T-helper 1 cell treated with Interleukin-12 subunit alpha and Interleukin-12 subunit beta and Interleukin-4 antibody, amounts not matched to agents 30 ng/mL and 1 ng/mL, for 36 hours (primary cell): ENCODE measurements around the gene ABCA2. TPM values are rescaled to one million over a fixed set of nuclear protein-coding genes. Genes with fewer than 3 reads are reported as not detected.
"Not testable (repeated sequence)": the region's sequence is repeated elsewhere in the genome, so short reads cannot be mapped to it uniquely, and the experiment has no call there.

Experiments
- intact Hi-C: fragments of 100-400 bp; cut with micrococcal nuclease; formaldehyde crosslinking; loops from one replicate; pipeline ENCODE4 v1.15.1; 2024
- total RNA-seq: library from RNA; stranded (reverse); gene quantifications from 2 replicates; pipeline ENCODE4 v1.2.3, GENCODE V29; 2022

The ABCA2 gene
- total RNA-seq, 1 donor from 2014 or later, result 30.0 TPM

GRCh38 chr9:137017791-137018497 lies 10.1 kb downstream of the ABCA2 start:
- intact Hi-C loops, result no loop called here

DNA sequence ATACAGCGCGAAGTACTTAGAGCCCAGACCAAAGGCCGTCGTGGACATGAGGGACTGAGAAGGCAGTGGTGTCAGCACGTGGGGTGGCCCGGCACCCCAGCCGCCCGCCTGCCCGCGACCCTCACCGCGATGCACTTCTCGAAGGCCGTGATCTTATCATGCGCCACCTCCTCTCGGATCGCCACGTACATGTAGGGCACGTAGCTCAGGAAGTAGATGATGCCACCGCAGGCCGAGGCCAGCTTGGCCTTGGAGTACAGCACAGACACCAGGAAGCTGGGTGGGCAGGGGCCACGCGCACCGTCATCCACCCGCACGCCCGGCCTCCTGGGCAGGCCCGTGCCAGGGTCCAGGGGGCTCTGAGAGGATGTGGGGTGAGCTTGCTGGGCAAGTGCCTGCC lies 11.0 kb downstream of the ABCA2 start:
- intact Hi-C loops, result no loop called here

DNA sequence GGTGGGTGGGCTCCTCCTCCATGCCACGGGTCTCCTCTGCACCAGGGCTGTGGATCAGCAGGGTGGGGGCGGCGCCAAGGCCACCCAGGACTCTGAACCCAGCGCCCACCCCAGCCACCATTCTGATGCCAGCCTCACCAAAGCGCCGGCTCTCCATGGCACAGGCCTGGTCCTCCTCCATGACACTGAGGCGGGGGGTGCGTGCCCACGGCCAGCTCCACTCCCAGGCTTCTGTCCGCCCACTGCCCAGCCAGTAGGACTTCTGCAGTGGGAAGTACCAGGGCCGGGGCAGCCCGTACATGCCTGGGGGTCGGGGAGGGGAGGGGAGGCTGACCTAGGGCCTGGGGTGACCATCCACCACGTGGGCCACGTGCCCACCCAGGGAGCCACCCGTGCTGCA lies 11.6 kb downstream of the ABCA2 start:
- intact Hi-C loops, result no loop called here

DNA sequence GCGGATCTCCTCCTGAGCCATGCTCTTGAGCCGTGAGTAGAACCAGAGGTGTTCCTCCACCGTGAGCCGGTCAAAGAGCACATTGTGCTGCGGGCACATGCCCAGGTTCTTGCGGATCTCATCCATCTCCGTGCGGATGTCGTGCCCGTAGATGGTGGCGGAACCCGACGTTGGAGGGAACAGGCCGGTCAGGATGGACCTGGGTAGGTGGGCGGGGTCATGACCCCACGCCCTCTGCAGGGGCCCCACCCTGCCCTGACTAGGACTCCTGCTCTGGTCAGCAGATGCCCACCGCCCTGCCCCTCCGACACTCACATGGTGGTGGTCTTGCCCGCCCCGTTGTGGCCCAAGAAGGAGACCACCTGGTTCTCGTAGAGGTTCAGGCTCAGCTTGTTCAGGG lies 12.1 kb downstream of the ABCA2 start:
- intact Hi-C loops, result no loop called here

DNA sequence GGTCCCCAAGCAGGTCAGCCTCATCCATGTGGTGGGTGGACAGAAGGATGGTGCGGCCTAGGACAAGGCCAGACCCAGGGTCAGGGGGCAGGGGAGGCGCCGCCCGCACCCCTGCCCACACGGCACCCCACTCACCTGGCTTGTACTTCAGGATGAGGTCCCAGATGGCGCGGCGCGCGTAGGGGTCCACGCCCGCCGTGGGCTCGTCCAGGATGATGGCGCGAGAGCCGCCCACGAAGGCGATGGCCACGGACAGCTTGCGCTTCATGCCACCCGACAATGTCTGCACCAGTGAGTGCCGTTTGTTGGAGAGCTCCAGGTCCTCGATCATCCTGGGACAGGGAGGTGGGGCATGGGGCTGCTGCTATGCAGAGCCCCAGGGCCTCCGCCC lies 12.5 kb downstream of the ABCA2 start:
- intact Hi-C loops, result no loop called here

GRCh38 chr9:137014776-137015539 lies 13.1 kb downstream of the ABCA2 start:
- intact Hi-C loops, result no loop called here

GRCh38 chr9:137014166-137014565 lies 13.9 kb downstream of the ABCA2 start:
- intact Hi-C loops, result no loop called here

DNA sequence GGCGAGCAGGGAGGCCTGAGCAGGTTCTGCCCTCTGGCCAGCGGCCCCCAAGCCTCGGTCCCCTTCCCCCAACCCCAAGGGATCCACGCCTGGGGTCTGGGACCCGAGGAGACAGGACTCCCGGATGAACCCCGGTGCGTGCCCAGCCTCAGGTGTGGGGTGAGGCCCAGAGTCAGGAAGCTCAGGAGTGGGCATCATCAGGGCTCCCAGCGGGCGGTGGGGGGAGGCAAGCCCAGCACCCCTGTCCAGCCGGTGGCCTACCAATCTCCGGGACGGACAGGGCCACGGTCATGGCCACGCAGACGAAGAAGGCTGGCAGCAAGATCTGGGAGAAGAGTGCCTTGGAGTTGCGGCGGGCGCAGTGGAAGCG lies 14.5 kb downstream of the ABCA2 start:
- intact Hi-C loops, result no loop called here

GRCh38 chr9:137012694-137013570 lies 15.1 kb downstream of the ABCA2 start:
- intact Hi-C loops, result no loop called here

GRCh38 chr9:137011907-137012675 lies 15.9 kb downstream of the ABCA2 start:
- intact Hi-C loops, result no loop called here

GRCh38 chr9:137011156-137011555 lies 16.9 kb downstream of the ABCA2 start:
- intact Hi-C loops, result no loop called here

GRCh38 chr9:137009938-137010732 lies 17.9 kb downstream of the ABCA2 start:
- intact Hi-C loops, result no loop called here

- intact Hi-C loops, result no loop called here
These were observed 18.8 kb downstream of the ABCA2 start for GRCh38 chr9:137009217-137009616.

DNA sequence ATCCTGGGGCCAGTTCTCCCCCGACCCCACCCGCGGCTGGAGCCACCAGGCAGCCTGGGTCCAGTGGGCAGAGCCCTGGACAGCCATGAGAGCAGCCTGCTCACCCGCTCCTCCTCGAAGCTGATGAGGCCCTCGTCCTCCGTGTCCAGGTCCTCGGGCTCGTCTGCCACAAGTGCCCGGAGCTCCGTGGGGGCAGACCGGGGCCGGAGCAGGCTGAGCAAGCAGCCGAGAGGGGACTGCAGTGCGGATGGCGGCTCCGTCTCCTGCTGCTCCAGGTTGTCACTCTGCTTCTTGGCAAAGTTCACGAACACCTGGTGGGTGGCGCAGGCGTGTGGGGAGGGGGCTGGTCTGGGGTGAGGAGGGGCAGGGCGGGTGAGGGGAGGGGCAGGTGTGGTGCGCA lies 19.7 kb downstream of the ABCA2 start:
- intact Hi-C loops, result no loop called here

- intact Hi-C loops, result no loop called here
These were observed 20.2 kb downstream of the ABCA2 start for GRCh38 chr9:137007816-137008270.

DNA sequence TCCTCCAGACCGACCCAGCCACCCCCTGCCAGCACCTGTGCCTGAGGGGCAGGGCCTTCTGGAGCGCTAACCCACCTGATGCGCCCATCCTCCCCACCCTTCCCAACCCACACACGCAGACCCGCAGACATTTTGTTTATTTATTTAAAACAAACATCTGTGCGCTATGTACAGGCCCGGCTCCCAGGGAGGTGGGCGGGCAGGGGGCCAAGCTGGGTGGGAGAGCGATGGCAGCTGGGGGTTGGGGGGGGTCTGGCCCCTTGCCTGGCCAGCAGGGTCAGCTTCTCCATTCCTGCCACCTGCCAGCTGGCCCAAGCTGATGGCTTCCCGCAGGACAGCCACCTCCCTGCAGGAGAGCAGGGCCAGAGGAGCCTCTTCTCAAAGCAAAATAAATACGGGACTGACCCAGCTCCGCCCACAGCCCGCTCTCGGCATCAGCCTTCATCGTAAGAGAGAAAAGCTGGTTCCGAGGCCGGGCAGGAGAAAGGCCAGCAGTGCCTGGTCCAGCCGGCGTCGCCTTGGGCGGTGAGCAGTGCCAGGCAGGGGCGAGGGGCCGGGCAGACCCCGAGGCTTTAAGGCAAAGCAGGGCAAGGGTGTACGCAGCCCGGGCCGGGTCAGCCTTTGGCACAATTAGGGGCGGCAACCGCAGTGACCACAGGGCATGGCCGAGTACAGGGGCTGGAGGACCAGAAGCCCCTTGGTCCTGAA lies 20.8 kb downstream of the ABCA2 start:
- intact Hi-C loops, result no loop called here

DNA sequence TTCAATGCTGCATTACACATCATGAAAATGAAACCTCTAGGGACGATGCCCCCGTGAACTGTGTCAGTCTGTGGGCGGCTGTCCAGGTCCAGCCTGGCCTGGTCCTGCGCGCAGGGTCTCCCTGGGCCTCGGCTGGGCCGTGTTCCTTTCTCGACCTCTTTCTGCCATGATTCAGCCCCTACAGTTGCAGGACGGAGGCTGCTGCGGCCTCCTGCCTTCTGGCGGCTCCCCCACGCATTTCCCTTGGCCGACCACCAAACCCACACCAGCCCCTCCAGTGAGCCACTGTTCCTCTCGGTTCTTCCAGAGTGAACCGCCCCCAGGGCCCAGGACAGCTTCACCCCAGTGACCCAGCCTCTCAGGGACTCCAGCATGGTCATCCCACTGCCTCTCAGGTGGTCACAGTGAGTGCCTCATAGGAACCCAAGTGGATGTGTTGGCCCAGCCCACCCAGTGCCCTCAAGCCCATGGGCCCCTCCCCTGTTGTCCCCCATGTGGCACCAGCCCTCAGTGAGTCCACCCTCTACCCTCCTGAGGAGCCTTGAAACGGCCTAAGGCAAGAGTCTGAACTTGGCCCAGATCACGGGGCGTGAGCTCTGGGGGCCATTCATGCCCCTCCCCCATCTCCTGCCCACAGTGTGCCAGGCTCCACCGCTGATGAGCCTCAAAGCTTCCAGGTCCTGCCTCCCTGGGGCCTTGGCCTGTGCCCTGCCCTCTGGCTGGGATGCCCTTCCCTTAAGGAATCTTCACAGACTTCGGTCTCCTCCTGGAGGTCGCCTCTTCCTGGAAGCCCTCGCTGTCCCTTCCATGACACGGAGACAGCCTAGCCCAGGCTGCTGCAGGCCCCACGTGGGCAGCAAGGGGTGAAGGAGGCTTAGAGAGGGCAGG lies 21.7 kb downstream of the ABCA2 start:
- intact Hi-C loops, result no loop called here

DNA sequence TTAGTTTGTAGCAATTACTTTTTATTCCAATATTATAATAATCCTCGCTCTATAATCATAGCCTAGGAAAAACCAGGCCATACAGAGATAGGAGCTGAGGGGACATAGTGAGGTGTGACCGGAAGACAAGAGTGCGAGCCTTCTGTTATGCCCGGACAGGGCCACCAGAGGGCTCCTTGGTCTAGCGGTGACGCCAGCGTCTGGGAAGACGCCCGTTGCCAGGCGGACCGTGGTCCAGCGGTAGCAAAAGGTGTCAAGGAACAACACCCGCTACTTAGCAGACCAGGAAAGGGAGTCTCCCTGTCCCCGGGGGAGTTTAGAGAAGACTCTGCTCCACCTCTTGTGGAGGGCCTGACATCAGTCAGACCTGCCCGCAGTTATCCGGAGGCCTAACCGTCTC lies 23.8 kb downstream of the ABCA2 start:
- intact Hi-C loops, result not testable (repeated sequence)

- intact Hi-C loops, result no loop called here
These were observed 25.4 kb downstream of the ABCA2 start for GRCh38 chr9:137002646-137003041.
